Loucy (cell line): ENCODE results near the gene CCNB1.

ENCODE experiments used
- EZH2phosphoT487 ChIP-seq: fragments of 200-600 bp; IDR thresholded peaks from 2 replicates; pipeline ENCODE4 v1.6.1; 2018; ENCODE audit warnings: antibody characterized with exemption, mild to moderate bottlenecking, moderate library complexity, borderline replicate concordance
- TF ChIP-seq, protein P1 (sequence below): fragments of 200-600 bp; sonication (generic); conservative IDR thresholded peaks from 2 replicates; pipeline ENCODE4 v1.5.1; 2014; ENCODE audit warnings: mild to moderate bottlenecking, antibody characterized with exemption, low read length

DNA sequence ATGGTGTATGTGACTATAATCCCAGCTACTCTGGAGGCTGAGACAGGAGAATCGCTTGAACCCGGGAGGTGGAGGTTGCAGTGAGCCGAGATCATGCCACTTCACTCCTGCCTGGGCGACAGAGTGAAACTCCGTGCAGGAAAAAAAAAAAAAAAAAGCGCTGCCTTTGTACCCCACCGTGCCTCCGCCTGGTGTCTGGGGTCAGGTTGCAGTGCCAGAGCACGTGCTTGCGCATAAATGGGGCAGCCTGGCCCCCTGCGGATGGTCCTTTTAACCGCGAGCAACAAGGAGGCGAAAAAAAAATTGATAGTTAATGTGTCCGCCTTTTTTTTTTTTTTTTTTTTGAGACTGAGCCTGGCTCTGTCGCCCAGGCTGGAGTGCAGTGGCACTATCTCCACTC lies 6.3 kb upstream of the CCNB1 start:
- TF ChIP-seq, protein P1, sequence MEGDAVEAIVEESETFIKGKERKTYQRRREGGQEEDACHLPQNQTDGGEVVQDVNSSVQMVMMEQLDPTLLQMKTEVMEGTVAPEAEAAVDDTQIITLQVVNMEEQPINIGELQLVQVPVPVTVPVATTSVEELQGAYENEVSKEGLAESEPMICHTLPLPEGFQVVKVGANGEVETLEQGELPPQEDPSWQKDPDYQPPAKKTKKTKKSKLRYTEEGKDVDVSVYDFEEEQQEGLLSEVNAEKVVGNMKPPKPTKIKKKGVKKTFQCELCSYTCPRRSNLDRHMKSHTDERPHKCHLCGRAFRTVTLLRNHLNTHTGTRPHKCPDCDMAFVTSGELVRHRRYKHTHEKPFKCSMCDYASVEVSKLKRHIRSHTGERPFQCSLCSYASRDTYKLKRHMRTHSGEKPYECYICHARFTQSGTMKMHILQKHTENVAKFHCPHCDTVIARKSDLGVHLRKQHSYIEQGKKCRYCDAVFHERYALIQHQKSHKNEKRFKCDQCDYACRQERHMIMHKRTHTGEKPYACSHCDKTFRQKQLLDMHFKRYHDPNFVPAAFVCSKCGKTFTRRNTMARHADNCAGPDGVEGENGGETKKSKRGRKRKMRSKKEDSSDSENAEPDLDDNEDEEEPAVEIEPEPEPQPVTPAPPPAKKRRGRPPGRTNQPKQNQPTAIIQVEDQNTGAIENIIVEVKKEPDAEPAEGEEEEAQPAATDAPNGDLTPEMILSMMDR, result no peak
- TF ChIP-seq EZH2phosphoT487, result no peak
